ENCODE measurements around the gene PIK3CD. TPM values are rescaled to one million over a fixed set of nuclear protein-coding genes. Genes with fewer than 3 reads are reported as not detected.
A peak's percentile ranks its signal among the peaks of the same experiment; 100 is the strongest.

PIK3CD gene
- total and polyA plus RNA-seq, 10 of the 15 experiments (the other 5 are each of a cell fraction or from before 2014, with no cell fraction given): 7.0 to 101 (median 51.1) TPM

DNA sequence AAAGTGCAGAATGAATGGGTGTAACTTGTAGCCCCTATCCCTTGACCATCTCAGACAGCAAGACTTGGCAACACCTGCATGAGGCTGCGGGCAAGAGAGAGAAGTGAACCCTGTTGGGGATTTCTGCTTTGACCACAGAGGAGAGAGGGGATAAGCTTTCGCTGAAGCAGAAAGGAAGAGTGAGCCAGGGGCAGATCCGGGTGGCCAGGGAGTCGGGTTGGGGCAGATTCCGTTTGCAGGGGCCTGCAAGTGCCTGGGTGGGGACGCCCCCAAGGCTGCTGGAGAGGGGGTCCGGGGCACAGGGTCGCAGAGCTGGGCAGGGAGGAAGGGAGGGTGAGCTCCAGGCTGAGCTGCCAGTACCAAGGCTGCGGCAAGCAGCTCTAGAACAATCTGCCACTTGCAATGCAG, 25.3 kb upstream of the PIK3CD start (continued):
- TF ChIP-seq, protein P1, sequence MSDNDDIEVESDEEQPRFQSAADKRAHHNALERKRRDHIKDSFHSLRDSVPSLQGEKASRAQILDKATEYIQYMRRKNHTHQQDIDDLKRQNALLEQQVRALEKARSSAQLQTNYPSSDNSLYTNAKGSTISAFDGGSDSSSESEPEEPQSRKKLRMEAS (IDR thresholded peaks at IDR 0.05; ENCODE audit: low read depth, low read length): no peak
- TF ChIP-seq RAD21 (IDR thresholded peaks at IDR 0.05; ENCODE audit: insufficient read depth, low read depth, low read length) (no peak), TCF12 (IDR thresholded peaks at IDR 0.05; ENCODE audit: low read depth, low read length) (peak; percentile 98), RAD51 (IDR thresholded peaks at IDR 0.05) (no peak), CHD2 (IDR thresholded peaks at IDR 0.05; ENCODE audit: borderline replicate concordance, low read depth, low read length) (peak; percentile 43; the same call in 1 of the 2 replicates), POLR2A (IDR thresholded peaks at IDR 0.05; ENCODE audit: low read depth, low read length) (peak; percentile 51; the same call in 1 of the 2 replicates), EED (IDR thresholded peaks at IDR 0.05; ENCODE audit: low read depth) (peak; percentile 93), IRF4 (IDR thresholded peaks at IDR 0.05; ENCODE audit: low read depth, low read length) (peak; percentile 85), ETV6 (conservative IDR thresholded peaks at IDR 0.05 in 1 of 2, IDR thresholded peaks at IDR 0.05 in 1 of 2; ENCODE audit: borderline replicate concordance in 1 of 2, low read depth in 1 of 2) (peak in 1 of 2 experiments; percentile 66; a peak in 1 of 4 replicates), BCL11A (IDR thresholded peaks at IDR 0.05; ENCODE audit: low read depth, low read length) (peak; percentile 92), LARP7 (IDR thresholded peaks at IDR 0.05) (peak; percentile 69), KLF5 (IDR thresholded peaks at IDR 0.05; ENCODE audit: partially characterized antibody) (peak; percentile 24), ASH2L (IDR thresholded peaks at IDR 0.05; ENCODE audit: borderline replicate concordance, low read depth) (no peak), PAX5 (IDR thresholded peaks at IDR 0.05; ENCODE audit: borderline replicate concordance, low read depth, low read length) (peak; percentile 88), CREM (IDR thresholded peaks at IDR 0.05; ENCODE audit: low read depth) (peak; percentile 73; the same call in 1 of the 2 replicates), MEF2B (IDR thresholded peaks at IDR 0.05; ENCODE audit: partially characterized antibody, poor library complexity, severe bottlenecking) (peak; percentile 43), EZH2 (IDR thresholded peaks at IDR 0.05; ENCODE audit: borderline replicate concordance, control insufficient read depth, low read depth, low read length) (peak; percentile 67; the same call in 1 of the 2 replicates)
- TF ChIP-seq, protein P2, sequence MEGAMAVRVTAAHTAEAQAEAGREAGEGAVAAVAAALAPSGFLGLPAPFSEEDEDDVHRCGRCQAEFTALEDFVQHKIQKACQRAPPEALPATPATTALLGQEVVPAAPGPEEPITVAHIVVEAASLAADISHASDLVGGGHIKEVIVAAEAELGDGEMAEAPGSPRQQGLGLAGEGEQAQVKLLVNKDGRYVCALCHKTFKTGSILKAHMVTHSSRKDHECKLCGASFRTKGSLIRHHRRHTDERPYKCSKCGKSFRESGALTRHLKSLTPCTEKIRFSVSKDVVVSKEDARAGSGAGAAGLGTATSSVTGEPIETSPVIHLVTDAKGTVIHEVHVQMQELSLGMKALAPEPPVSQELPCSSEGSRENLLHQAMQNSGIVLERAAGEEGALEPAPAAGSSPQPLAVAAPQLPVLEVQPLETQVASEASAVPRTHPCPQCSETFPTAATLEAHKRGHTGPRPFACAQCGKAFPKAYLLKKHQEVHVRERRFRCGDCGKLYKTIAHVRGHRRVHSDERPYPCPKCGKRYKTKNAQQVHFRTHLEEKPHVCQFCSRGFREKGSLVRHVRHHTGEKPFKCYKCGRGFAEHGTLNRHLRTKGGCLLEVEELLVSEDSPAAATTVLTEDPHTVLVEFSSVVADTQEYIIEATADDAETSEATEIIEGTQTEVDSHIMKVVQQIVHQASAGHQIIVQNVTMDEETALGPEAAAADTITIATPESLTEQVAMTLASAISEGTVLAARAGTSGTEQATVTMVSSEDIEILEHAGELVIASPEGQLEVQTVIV (IDR thresholded peaks at IDR 0.05; ENCODE audit: borderline replicate concordance, partially characterized antibody): no peak
- TF ChIP-seq, protein P3, sequence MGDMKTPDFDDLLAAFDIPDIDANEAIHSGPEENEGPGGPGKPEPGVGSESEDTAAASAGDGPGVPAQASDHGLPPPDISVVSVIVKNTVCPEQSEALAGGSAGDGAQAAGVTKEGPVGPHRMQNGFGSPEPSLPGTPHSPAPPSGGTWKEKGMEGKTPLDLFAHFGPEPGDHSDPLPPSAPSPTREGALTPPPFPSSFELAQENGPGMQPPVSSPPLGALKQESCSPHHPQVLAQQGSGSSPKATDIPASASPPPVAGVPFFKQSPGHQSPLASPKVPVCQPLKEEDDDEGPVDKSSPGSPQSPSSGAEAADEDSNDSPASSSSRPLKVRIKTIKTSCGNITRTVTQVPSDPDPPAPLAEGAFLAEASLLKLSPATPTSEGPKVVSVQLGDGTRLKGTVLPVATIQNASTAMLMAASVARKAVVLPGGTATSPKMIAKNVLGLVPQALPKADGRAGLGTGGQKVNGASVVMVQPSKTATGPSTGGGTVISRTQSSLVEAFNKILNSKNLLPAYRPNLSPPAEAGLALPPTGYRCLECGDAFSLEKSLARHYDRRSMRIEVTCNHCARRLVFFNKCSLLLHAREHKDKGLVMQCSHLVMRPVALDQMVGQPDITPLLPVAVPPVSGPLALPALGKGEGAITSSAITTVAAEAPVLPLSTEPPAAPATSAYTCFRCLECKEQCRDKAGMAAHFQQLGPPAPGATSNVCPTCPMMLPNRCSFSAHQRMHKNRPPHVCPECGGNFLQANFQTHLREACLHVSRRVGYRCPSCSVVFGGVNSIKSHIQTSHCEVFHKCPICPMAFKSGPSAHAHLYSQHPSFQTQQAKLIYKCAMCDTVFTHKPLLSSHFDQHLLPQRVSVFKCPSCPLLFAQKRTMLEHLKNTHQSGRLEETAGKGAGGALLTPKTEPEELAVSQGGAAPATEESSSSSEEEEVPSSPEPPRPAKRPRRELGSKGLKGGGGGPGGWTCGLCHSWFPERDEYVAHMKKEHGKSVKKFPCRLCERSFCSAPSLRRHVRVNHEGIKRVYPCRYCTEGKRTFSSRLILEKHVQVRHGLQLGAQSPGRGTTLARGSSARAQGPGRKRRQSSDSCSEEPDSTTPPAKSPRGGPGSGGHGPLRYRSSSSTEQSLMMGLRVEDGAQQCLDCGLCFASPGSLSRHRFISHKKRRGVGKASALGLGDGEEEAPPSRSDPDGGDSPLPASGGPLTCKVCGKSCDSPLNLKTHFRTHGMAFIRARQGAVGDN (IDR thresholded peaks at IDR 0.05): peak; percentile 62; the same call in 1 of the 2 replicates
- TF ChIP-seq, protein P4, sequence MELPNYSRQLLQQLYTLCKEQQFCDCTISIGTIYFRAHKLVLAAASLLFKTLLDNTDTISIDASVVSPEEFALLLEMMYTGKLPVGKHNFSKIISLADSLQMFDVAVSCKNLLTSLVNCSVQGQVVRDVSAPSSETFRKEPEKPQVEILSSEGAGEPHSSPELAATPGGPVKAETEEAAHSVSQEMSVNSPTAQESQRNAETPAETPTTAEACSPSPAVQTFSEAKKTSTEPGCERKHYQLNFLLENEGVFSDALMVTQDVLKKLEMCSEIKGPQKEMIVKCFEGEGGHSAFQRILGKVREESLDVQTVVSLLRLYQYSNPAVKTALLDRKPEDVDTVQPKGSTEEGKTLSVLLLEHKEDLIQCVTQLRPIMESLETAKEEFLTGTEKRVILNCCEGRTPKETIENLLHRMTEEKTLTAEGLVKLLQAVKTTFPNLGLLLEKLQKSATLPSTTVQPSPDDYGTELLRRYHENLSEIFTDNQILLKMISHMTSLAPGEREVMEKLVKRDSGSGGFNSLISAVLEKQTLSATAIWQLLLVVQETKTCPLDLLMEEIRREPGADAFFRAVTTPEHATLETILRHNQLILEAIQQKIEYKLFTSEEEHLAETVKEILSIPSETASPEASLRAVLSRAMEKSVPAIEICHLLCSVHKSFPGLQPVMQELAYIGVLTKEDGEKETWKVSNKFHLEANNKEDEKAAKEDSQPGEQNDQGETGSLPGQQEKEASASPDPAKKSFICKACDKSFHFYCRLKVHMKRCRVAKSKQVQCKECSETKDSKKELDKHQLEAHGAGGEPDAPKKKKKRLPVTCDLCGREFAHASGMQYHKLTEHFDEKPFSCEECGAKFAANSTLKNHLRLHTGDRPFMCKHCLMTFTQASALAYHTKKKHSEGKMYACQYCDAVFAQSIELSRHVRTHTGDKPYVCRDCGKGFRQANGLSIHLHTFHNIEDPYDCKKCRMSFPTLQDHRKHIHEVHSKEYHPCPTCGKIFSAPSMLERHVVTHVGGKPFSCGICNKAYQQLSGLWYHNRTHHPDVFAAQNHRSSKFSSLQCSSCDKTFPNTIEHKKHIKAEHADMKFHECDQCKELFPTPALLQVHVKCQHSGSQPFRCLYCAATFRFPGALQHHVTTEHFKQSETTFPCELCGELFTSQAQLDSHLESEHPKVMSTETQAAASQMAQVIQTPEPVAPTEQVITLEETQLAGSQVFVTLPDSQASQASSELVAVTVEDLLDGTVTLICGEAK (IDR thresholded peaks at IDR 0.05; ENCODE audit: borderline replicate concordance): peak; percentile 19; the same call in 1 of the 2 replicates
